Fibroblast of lung (primary cell): ENCODE data around the gene LTBP1.

Source experiments
- EZH2 ChIP-seq: IDR thresholded peaks from 2 replicates; pipeline ENCODE4 v1.5.1; 2012; ENCODE audit warnings: low read length, control low read depth, mild to moderate bottlenecking; ENCODE audit errors: missing control alignments
- TF ChIP-seq, protein P1 (sequence below), 2 donors: IDR thresholded peaks in 1 of 2; conservative IDR thresholded peaks in 1 of 2; 1 replicate in 1 of 2; 2 replicates in 1 of 2; pipeline ENCODE4 v1.5.1; 2011 to 2012; ENCODE audit warnings: low read length in 2 of 2, control low read depth in 1 of 2, inconsistent platforms in 1 of 2, low read depth in 1 of 2, mild to moderate bottlenecking in 1 of 2

DNA sequence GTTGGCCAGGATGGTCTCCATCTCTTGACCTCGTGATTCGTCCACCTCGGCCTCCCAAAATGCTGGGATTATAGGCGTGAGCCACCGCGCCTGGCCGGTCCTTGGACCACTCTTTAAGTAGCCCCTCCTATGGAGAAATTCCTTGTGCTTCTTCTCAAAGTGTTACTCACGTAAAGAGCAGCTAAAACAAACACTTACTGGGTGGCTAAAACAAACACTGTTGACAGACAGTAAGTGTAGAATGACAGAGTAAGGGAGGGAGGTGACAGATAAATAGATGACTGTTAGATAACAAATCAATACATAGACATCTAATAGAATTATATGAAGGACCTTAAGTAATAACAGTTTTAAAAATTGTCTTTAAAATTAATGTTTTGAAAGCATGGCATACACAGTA, 488.8 kb downstream of the LTBP1 start:
- TF ChIP-seq, protein P1, sequence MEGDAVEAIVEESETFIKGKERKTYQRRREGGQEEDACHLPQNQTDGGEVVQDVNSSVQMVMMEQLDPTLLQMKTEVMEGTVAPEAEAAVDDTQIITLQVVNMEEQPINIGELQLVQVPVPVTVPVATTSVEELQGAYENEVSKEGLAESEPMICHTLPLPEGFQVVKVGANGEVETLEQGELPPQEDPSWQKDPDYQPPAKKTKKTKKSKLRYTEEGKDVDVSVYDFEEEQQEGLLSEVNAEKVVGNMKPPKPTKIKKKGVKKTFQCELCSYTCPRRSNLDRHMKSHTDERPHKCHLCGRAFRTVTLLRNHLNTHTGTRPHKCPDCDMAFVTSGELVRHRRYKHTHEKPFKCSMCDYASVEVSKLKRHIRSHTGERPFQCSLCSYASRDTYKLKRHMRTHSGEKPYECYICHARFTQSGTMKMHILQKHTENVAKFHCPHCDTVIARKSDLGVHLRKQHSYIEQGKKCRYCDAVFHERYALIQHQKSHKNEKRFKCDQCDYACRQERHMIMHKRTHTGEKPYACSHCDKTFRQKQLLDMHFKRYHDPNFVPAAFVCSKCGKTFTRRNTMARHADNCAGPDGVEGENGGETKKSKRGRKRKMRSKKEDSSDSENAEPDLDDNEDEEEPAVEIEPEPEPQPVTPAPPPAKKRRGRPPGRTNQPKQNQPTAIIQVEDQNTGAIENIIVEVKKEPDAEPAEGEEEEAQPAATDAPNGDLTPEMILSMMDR (conservative IDR thresholded peaks at IDR 0.05 in 1 of 2, IDR thresholded peaks at IDR 0.05 in 1 of 2; ENCODE audit: low read depth in 1 of 2, low read length in 2 of 2) = no peak
- TF ChIP-seq EZH2 = no peak
